GM21717 (cell line): ENCODE data around the gene MAGEA9B.
"Not testable (repeated sequence)": the region's sequence is repeated elsewhere in the genome, so short reads cannot be mapped to it uniquely, and the experiment has no call there.

ENCODE experiments used
- ATAC-seq: cut with Tn5 transposase; IDR thresholded peaks from one replicate; pipeline ENCODE4 v1.9.1; 2021; ENCODE audit warnings: mild to moderate bottlenecking, moderate library complexity; ENCODE audit not compliant: unreplicated experiment

The MAGEA9B gene

GRCh38 chrX:149539283-149540130, 47.8 kb downstream of the MAGEA9B start:
- ATAC-seq: peak; percentile 47

GRCh38 chrX:149537474-149537873, 49.8 kb downstream of the MAGEA9B start:
- ATAC-seq: not testable (repeated sequence)

- ATAC-seq: not testable (repeated sequence)
These were observed 52.2 kb downstream of the MAGEA9B start for GRCh38 chrX:149534926-149535602.

GRCh38 chrX:149533999-149534398, 53.3 kb downstream of the MAGEA9B start:
- not testable (repeated sequence) for ATAC-seq

- ATAC-seq: not testable (repeated sequence)
These were observed 54.4 kb downstream of the MAGEA9B start for GRCh38 chrX:149532868-149533267.
